Stomach (tissue), 9 donors: ENCODE results near the gene ANKRD40CL. TPM values are rescaled to one million over a fixed set of nuclear protein-coding genes. Genes with fewer than 3 reads are reported as not detected.

Experiments
- DNase-seq, 2 donors: peaks; one replicate each; pipeline versions ENCODE4 v3.0.0 to v3.0.0-alpha.2; 2013 to 2019
- H3K27ac ChIP-seq, 5 donors: fragments of 200-600 bp in 4 of 5; sonication (generic) in 4 of 5; one replicate each; pipeline ENCODE4 v1.5.1; 2013 to 2019; ENCODE audit warnings: mild to moderate bottlenecking in 1 of 5, moderate library complexity in 1 of 5
- H3K27me3 ChIP-seq, 3 donors: fragments of 200-600 bp; sonication (generic); one replicate each; pipeline ENCODE4 v1.5.1; 2017 to 2019; ENCODE audit warnings: mixed run types in 1 of 3
- H3K36me3 ChIP-seq, 4 donors: fragments of 200-600 bp; sonication (generic); 1 replicate in 3 of 4; 2 replicates in 1 of 4; pipeline ENCODE4 v1.5.1; 2016 to 2019
- H3K4me1 ChIP-seq, 4 donors: fragments of 200-600 bp; sonication (generic); one replicate each; pipeline ENCODE4 v1.5.1; 2016 to 2019
- H3K4me3 ChIP-seq, 4 donors: fragments of 200-600 bp; sonication (generic) in 3 of 4; one replicate each; pipeline ENCODE4 v1.5.1; 2016 to 2019; ENCODE audit warnings: mild to moderate bottlenecking in 1 of 4
- H3K9me3 ChIP-seq, 4 donors: fragments of 200-600 bp; sonication (generic); one replicate each; pipeline ENCODE4 v1.5.1; 2016 to 2019
- EP300 ChIP-seq: sonication (generic); formaldehyde crosslinking; IDR thresholded peaks from one replicate; pipeline ENCODE4 v1.6.1; 2017; ENCODE audit warnings: antibody characterized with exemption
- POLR2A ChIP-seq, 4 donors: fragments of 450-650 bp; IDR thresholded peaks; one replicate each; pipeline ENCODE4 v1.6.1; 2016; ENCODE audit warnings: antibody characterized with exemption in 4 of 4, control low read depth in 2 of 4, mild to moderate bottlenecking in 1 of 4, moderate library complexity in 1 of 4
- POLR2AphosphoS5 ChIP-seq, 3 donors: sonication (generic); formaldehyde crosslinking; IDR thresholded peaks; one replicate each; pipeline ENCODE4 v1.6.1; 2016; ENCODE audit warnings: antibody characterized with exemption in 3 of 3
- WGBS, 5 donors: extraction: QIAGEN DNeasy Blood & Tissue Kit in 3 of 5; methylation state at CpG; one replicate each; pipeline versions ENCODE4 v1.1.5 to v1.1.7; 2013 to 2018; 5-methylcytosine and 5-hydroxymethylcytosine counted together
- intact Hi-C: fragments of 100-400 bp; cut with DNase I; formaldehyde crosslinking; loops from one replicate; pipeline ENCODE4 v1.15.1; 2023; ENCODE audit warnings: low total_unique reads
- polyA plus RNA-seq, 3 donors: library from polyadenylated mRNA; stranded (reverse); fragments of 200-250 nt; gene quantifications; one replicate each; pipeline ENCODE4 v1.2.3, GENCODE V29; 2013
- total RNA-seq, 5 donors: library from RNA; depleted of rRNA; stranded (reverse); fragments of >200 nt; gene quantifications; one replicate each; pipeline versions ENCODE4 v1.1.0 to v1.2.3, GENCODE V29; 2014 to 2016
- TF ChIP-seq, protein P1 (sequence below), 7 experiments: fragments of 450-650 bp in 4 of 7; fragments of 200-600 bp in 3 of 7; sonication (generic) in 3 of 7; IDR thresholded peaks; one replicate each; pipeline ENCODE4 v1.5.1; 2016 to 2019; ENCODE audit warnings: antibody characterized with exemption in 7 of 7, control low read depth in 2 of 7, mild to moderate bottlenecking in 1 of 7
- donor health status: healthy with polysubstance abuse.
- donor health status: Bipolar disorder and iron deficiency.
- donor health status: healthy.

The ANKRD40CL gene
- total and polyA plus RNA-seq, 8 donors, result 0.40 to 19.4 (median 2.8) TPM; not detected in 3

- TF ChIP-seq POLR2A (IDR thresholded peaks at IDR 0.05) (no peak), POLR2AphosphoS5 (IDR thresholded peaks at IDR 0.05) (no peak), EP300 (no peak)
- TF ChIP-seq, protein P1, sequence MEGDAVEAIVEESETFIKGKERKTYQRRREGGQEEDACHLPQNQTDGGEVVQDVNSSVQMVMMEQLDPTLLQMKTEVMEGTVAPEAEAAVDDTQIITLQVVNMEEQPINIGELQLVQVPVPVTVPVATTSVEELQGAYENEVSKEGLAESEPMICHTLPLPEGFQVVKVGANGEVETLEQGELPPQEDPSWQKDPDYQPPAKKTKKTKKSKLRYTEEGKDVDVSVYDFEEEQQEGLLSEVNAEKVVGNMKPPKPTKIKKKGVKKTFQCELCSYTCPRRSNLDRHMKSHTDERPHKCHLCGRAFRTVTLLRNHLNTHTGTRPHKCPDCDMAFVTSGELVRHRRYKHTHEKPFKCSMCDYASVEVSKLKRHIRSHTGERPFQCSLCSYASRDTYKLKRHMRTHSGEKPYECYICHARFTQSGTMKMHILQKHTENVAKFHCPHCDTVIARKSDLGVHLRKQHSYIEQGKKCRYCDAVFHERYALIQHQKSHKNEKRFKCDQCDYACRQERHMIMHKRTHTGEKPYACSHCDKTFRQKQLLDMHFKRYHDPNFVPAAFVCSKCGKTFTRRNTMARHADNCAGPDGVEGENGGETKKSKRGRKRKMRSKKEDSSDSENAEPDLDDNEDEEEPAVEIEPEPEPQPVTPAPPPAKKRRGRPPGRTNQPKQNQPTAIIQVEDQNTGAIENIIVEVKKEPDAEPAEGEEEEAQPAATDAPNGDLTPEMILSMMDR (IDR thresholded peaks at IDR 0.05), result no peak
- H3K4me3 ChIP-seq, result no peak overlapping the region
- no peaks in the 10 kb centered on the region for H3K4me1 ChIP-seq
- intact Hi-C loops, result no loop called here
- 77 to 86% (median 83%) methylated on average over 10 to 12 of the region's 12 CpGs for WGBS, 5 donors
- no peaks in the 10 kb centered on the region for H3K27me3 ChIP-seq
- H3K27ac ChIP-seq, result no peak overlapping the region
- no peak for DNase-seq
- no peaks in the 10 kb centered on the region for H3K36me3 ChIP-seq
- no peaks in the 10 kb centered on the region for H3K9me3 ChIP-seq
Measured at GRCh38 chr17:50802609-50803571, 35.6 kb upstream of the ANKRD40CL start.

GRCh38 chr17:50800196-50800700 lies 32.9 kb upstream of the ANKRD40CL start:
- no peak overlapping the region for H3K4me3 ChIP-seq
- no peaks in the 10 kb centered on the region for H3K9me3 ChIP-seq
- no peak for TF ChIP-seq EP300
- no peak for TF ChIP-seq POLR2AphosphoS5 (IDR thresholded peaks at IDR 0.05)
- TF ChIP-seq POLR2A (IDR thresholded peaks at IDR 0.05), result no peak
- TF ChIP-seq, protein P1 (IDR thresholded peaks at IDR 0.05), result no peak
- H3K36me3 ChIP-seq, result no peaks in the 10 kb centered on the region
- DNase-seq, result no peak
- intact Hi-C loops, result no loop called here
- H3K27me3 ChIP-seq, result no peaks in the 10 kb centered on the region
- peaks cover 0 to 7% (median 0%) of the 10 kb centered on the region in 4 donors for H3K4me1 ChIP-seq
- WGBS, 5 donors, result 88 to 91% (median 91%) methylated on average over 9 to 12 of the region's 12 CpGs
- H3K27ac ChIP-seq, result no peak overlapping the region

- Histone ChIP-seq H3K4me3 (no peak overlapping the region), H3K36me3 (no peaks in the 10 kb centered on the region), H3K27ac (no peak overlapping the region), H3K27me3 (no peaks in the 10 kb centered on the region), H3K9me3 (no peaks in the 10 kb centered on the region), H3K4me1 (peaks cover 0 to 7% (median 0%) of the 10 kb centered on the region in 4 donors)
- WGBS, 5 donors, result 85 to 92% (median 90%) methylated on average over 8 to 9 of the region's 9 CpGs
- intact Hi-C loops, result no loop called here
- no peak for TF ChIP-seq POLR2A (IDR thresholded peaks at IDR 0.05)
- TF ChIP-seq POLR2AphosphoS5 (IDR thresholded peaks at IDR 0.05), result no peak
- TF ChIP-seq EP300, result no peak
- TF ChIP-seq, protein P1 (IDR thresholded peaks at IDR 0.05), result no peak
- DNase-seq, result no peak
Measured at GRCh38 chr17:50799582-50799981, 32.3 kb upstream of the ANKRD40CL start.

DNA sequence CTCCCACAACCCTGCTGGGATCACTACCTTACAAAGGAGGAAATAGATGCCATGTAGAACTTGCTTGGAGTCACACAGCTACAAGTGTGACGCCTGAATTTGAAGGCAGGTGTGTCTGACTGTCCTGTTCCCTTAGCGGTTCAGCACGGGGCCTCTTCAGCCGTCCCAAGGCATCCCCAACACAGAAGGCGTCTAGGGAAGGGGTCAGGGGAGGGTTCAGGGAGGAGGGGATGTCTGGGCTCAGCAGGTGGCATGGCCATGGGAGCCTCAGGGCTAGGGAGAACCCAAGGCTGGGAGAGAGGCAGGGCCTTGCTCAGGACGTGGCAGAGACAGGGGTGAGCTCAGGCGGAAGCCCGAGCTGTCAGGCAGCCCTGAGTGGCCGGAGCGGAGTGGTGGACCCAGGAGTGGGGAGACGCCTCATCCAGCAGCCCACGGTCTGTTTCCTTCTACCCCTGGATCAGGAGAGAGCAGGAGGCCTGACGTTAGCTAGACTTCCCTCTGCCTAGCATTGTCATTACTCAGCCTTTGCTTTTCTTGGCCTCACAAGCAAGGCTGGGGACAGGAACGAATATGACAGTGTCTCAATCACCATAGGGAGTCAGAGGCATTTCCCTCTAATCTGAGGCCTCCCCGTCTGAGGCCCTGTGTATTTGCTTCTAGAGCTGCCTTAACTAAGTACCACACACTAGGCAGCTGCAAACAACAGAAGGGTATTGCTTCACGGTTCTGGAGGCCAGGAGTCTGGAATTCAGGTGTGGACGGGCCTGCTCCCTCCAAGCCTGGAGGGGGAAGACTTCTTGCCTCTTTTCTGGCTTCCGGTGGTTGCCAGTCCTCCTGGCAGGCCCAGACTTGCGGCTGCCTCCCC lies 31.3 kb upstream of the ANKRD40CL start:
- TF ChIP-seq, protein P1 (IDR thresholded peaks at IDR 0.05), result no peak
- no peak for TF ChIP-seq POLR2A (IDR thresholded peaks at IDR 0.05)
- TF ChIP-seq EP300, result no peak
- TF ChIP-seq POLR2AphosphoS5 (IDR thresholded peaks at IDR 0.05), result no peak
- DNase-seq, result no peak
- no peaks in the 10 kb centered on the region for H3K9me3 ChIP-seq
- intact Hi-C loops, result no loop called here
- H3K4me3 ChIP-seq, result no peak overlapping the region
- WGBS, 5 donors, result 88 to 93% (median 89%) methylated on average over 17 to 19 of the region's 19 CpGs
- no peaks in the 10 kb centered on the region for H3K36me3 ChIP-seq
- H3K4me1 ChIP-seq, result peaks cover 0 to 7% (median 0%) of the 10 kb centered on the region in 4 donors
- no peak overlapping the region for H3K27ac ChIP-seq
- H3K27me3 ChIP-seq, result no peaks in the 10 kb centered on the region
